Measurements from ENCODE around the gene CORO2A.

- TF ChIP-seq POLR2A (IDR thresholded peaks at IDR 0.05; ENCODE audit: low read depth, low read length) (no peak), POLR2AphosphoS5 (IDR thresholded peaks at IDR 0.05; ENCODE audit: low read length) (no peak), SUZ12 (IDR thresholded peaks at IDR 0.05; ENCODE audit: unreplicated experiment) (no peak), SUPT20H (IDR thresholded peaks at IDR 0.05; ENCODE audit: borderline replicate concordance, control insufficient read depth, low read depth, low read length) (no peak), ZSCAN29 (IDR thresholded peaks at IDR 0.05) (no peak), CTCF (IDR thresholded peaks at IDR 0.05 in 2 of 3, conservative IDR thresholded peaks at IDR 0.05 in 1 of 3; ENCODE audit: control insufficient read depth in 2 of 3, extremely low read depth in 1 of 3, insufficient read depth in 1 of 3, low read depth in 3 of 3, low read length in 3 of 3) (no peak), RFX5 (IDR thresholded peaks at IDR 0.05; ENCODE audit: low read depth, low read length) (no peak), BHLHE40 (IDR thresholded peaks at IDR 0.05; ENCODE audit: borderline replicate concordance in 1 of 2, low read depth in 2 of 2, low read length in 1 of 2) (no peak), FOS (IDR thresholded peaks at IDR 0.05; ENCODE audit: borderline replicate concordance, extremely low read depth, insufficient read length) (no peak)
- TF ChIP-seq, protein P1, sequence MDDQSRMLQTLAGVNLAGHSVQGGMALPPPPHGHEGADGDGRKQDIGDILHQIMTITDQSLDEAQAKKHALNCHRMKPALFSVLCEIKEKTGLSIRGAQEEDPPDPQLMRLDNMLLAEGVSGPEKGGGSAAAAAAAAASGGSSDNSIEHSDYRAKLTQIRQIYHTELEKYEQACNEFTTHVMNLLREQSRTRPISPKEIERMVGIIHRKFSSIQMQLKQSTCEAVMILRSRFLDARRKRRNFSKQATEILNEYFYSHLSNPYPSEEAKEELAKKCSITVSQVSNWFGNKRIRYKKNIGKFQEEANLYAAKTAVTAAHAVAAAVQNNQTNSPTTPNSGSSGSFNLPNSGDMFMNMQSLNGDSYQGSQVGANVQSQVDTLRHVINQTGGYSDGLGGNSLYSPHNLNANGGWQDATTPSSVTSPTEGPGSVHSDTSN (IDR thresholded peaks at IDR 0.05; ENCODE audit: insufficient replicate concordance, low read depth, low read length), result no peak
Observed at GRCh38 chr9:98099898-98100297, 92.5 kb downstream of the CORO2A start.
